GM19025 (cell line): ENCODE data around the gene NACC1.
"Not testable (repeated sequence)": the region's sequence is repeated elsewhere in the genome, so short reads cannot be mapped to it uniquely, and the experiment has no call there.

Experiments
- ATAC-seq: cut with Tn5 transposase; IDR thresholded peaks from one replicate; pipeline ENCODE4 v1.9.1; 2021; ENCODE audit warnings: mild to moderate bottlenecking, low read depth, moderate library complexity; ENCODE audit not compliant: unreplicated experiment

The NACC1 gene

GRCh38 chr19:13160557-13160956, 42.5 kb downstream of the NACC1 start:
- no peak for ATAC-seq

DNA sequence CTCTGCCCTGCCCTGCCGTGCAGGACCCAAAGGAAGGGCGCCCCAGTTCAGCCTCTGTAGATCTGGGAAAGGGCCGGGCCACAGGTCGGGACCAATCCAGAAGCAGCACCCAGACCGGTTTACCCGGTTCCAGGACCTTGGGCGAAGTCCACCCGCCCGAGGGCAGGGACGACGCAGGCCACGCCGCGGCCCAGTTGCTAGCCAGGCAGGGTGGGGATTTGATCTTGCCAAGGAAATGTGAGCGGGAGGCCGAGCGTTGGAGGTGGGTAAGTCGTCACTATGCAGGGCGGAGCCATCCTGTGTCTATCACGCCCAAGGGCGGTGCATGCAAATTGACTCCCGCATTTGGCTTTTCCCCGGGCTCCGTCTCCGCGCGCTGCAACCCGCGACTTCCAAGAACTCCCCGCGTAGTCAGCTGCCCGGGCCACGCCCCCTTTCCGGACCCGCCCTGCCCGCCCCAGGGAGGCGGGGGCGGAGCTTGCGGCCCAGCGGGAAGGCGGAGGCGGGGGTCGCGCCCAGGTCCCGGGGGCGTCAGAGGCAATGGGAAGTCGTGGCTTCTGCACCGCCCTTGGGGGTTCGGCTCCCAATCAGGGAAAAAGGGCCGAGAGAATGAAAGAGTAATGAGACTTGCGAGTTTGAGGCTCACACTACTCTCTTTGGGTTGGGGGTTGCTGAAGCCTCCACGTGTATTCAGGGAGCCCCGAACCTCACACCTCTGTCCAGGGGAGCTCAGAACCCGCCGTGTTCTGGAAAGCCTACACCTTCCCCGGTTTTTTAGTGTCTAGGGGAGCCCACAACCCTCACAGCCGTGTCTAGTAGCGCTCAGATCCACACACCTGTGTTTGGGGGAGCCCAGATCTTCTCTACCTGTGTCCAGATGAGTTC, 44.9 kb downstream of the NACC1 start:
- no peak for ATAC-seq

DNA sequence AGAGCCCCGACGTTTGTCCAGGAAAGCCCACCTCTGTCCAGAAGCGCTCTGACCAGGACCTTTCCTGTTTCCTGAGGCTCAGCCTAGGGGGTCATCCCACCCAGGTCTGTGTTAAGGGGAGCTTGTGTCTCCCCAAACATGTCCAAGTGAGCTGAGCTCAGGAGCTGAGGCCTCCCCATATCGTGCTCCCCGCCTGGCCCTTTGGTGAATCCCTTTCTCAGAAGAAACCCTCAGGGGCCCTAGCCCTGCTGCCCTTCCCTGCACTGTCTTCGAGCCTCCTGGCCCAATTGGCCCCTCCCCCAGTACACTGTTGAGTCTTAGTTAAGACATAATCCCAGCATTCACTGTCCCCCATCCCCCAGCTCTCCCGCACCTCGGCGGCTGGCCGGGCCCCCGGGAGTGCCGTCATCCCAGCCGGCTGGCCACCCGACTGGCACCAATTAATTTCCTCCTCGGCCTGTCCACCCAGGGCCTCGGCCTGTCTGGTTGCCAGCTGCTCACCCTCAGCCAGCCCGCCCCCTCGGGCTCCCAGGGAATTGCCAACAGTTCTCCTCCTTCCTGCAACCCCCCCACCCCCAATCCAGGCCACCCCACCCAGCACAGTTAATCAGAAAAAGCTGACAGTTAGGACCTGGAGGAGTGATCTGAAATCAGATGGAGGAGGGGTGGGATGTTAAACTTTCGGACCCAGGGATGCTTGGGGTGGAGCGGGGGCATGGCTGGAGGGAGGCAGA, 45.7 kb downstream of the NACC1 start:
- ATAC-seq: no peak

DNA sequence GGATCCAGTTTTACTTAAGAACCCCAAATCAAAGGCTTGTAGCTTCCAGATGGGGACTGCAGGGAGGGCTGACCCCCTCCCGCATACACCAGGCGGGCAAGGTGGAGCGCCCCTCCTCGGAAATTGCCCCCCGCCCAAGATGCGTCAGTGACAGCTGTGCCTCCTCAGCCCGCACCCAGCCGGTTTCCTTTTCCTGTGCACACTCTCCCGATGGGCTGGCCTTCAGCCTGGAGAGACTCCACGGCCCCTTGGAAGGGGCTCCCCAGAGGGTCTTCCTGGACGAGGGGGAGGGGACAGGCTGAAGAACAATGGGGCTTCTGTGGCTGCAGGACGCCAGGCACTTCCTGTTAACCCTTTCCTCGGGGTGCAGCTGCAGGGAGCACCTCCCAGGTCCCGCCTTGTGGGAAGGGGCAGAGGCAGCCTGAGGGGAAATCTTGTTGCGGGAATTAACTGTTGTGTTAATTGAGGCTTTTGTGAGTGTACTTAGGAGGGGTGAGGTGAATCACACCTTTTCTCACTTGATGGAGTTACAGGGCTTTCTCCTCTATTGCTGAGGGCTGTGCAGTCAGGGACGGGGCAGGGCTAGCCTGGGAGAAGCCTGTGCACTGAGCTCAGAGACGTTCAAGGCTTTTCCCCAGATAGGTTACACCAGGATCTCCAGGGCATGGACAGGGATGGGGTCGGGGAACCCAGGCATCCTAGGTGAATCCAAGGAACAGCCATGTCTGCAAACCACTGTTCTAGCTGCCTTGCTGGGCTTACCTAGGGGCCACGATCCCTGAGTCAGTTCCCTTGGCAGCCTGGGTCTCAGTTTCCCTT, 46.5 kb downstream of the NACC1 start:
- no peak for ATAC-seq

GRCh38 chr19:13165162-13165997, 47.3 kb downstream of the NACC1 start:
- no peak for ATAC-seq

DNA sequence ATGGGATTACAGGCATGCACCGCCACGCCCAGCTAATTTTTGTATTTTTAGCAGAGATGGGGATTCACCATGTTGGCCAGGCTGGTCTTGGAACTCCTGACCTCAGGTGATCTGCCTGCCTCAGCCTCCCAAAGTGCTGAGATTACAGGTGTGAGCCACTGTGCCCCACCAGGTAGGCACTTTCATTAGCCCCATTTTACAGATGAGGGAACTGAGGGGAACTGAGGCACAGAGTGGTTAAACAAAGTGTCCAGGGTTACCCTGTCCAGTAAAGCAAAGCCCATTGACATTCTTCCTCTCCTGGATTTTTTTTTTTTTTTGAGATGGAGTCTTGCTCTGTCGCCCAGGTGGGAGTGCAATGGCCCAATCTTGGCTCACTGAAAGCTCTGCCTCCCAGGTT, 48.1 kb downstream of the NACC1 start:
- ATAC-seq: not testable (repeated sequence)

- no peak for ATAC-seq
These were observed 51.7 kb downstream of the NACC1 start for GRCh38 chr19:13169769-13170168.

DNA sequence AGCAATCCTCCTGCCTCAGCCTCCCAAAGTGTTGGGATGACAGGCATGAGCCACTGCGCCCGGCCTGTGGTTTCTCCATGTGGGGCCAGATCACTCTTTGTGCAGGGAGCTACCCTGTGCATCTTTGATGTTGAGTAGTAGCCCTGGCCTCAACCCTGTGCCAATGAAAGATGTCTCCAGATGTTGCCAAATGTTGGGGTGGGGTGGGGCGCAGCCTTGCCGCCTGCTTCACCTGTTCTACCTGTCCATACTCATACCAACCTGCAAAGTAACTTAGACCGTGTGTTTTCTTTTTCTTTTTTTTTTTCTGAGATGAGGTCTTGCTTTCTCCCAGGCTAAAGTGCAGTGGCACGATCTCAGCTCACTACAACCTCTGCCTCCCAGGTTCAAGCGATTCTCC, 53.1 kb downstream of the NACC1 start:
- no peak for ATAC-seq

DNA sequence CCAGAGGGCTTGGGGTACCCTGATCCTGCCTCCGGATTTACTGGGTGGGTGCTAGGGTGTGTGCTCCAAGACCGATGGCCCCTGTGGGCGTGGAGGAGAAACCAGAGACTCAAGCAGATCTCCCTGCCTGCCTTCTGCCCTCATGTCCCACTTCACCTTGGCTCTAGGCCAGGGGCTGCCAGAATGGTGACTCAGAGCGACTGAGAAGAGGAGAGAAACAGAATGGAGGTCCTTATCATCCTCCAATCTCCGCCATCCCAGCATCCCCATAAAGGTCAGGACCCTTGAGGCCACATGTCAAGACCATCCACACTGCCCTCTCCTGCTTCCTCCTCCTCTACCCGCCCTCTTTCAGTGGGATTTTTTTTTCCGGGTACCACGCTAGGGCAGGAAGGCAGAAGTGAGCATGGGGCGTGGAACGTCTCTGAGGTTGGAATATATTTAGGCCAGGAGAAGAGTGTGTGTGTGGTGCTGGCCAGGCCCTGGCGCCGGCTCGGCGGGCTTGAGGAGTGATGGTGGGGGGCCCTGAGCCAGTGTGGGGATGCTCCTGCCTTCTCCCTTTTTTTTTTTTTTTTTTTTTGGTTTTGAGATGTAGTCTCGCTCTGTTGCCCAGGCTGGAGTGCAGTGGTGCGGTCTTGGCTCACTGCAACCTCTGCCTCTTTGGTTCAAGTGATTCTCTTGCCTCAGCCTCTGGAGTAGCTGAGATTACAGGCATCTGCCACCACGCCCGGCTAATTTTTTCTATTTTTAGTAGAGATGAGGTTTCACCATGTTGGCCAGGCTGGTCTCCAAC, 54.5 kb downstream of the NACC1 start:
- ATAC-seq: no peak

- ATAC-seq: no peak
These were observed 55.2 kb downstream of the NACC1 start for GRCh38 chr19:13173139-13173737.

DNA sequence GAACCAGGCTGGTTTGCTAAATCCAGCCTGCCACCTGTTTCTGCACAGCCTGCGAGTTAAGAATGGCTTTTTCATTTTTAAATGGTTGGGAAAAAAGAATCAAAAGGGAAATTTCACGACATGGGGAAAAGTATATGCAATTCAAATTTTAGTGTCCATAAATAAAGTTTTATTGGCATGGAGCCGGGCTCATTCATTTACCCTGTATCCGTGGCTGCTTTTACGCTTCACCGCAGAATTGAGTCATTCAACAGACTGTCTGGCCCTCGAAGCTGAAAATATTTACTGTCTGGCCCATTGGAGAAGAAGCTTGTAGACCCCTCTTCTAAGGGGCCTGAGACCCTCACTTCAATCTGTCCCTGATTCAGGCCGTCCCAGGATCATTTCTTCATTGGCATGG, 58.3 kb downstream of the NACC1 start:
- ATAC-seq: no peak

GRCh38 chr19:13177584-13177983, 59.5 kb downstream of the NACC1 start:
- ATAC-seq: not testable (repeated sequence)

DNA sequence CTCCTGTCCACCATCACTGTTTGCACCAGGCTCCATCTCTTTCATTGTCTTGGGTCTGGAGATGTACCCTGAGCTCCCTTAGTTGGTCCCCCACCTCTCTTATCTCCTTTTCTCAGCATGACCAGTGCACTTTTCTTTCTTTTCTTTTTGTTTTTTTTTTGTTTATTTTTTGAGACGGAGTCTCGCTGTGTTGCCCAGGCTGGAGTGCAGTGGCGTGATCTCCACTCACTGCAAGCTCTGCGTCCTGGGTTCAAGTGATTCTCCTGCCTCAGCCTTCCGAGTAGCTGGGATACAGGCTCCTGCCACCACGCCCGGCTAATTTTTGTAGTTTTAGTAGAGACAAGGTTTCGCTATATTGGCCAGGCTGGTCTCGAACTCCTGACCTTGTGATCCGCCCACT, 60.2 kb downstream of the NACC1 start:
- ATAC-seq: not testable (repeated sequence)

- no peak for ATAC-seq
These were observed 63.8 kb downstream of the NACC1 start for GRCh38 chr19:13181747-13182388.

DNA sequence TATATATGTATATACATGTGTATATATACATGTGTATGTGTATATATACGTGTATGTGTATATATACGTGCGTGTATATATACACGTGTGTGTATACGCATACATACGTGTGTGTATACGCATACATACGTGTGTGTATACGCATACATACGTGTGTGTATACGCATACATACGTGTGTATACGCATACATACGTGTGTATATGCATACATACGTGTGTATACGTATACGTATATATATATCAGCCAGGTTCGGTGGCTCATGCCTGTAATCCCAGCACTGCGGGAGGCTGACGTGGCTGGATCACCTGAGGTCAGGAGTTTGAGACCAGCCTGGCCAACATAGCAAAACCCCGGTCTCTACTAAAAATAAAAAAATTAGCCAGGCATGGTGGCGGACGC, 66.9 kb downstream of the NACC1 start:
- ATAC-seq: not testable (repeated sequence)

- ATAC-seq: not testable (repeated sequence)
These were observed 67.9 kb downstream of the NACC1 start for GRCh38 chr19:13185763-13186657.

DNA sequence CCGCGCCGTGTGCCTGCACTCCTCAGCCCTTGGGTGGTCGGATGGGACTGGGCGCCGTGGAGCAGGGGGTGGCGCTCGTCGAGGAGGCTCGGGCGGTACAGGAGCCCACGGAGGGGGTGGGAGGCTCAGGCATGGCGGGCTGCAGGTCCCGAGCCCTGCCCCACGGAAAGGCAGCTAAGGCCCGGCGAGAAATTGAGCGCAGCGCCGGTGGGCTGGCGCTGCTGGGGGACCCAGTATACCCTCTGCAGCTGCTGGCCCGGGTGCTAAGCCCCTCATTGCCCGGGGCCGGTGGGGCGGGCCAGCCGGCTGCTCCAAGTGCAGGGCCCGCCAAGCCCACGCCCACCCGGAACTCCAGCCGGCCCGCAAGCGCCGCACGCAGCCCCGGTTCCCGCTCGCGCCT, 68.6 kb downstream of the NACC1 start:
- ATAC-seq: not testable (repeated sequence)
